Astrocyte (in vitro differentiated cells and primary cell): ENCODE measurements around the gene FMC1.

Source experiments
- CTCF ChIP-seq: IDR thresholded peaks from 2 replicates; pipeline ENCODE4 v1.5.1; 2011; ENCODE audit warnings: low read depth, mild to moderate bottlenecking, inconsistent platforms, low read length, moderate library complexity; ENCODE audit not compliant: insufficient read depth
- EZH2 ChIP-seq: IDR thresholded peaks from 2 replicates; pipeline ENCODE4 v1.6.1; 2012; ENCODE audit warnings: mild to moderate bottlenecking, low read length, inconsistent platforms; ENCODE audit not compliant: insufficient read depth

- TF ChIP-seq CTCF (no peak), EZH2 (no peak)
Measured at GRCh38 chr7:139317939-139318505, 23.1 kb upstream of the FMC1 start.
